ENCODE data around the gene MAPK14. TPM values are rescaled to one million over a fixed set of nuclear protein-coding genes. Genes with fewer than 3 reads are reported as not detected.

The MAPK14 gene
- total and polyA plus RNA-seq, 9 of the 15 experiments (the other 6 are each of a cell fraction or from before 2014, with no cell fraction given): 8.8 to 62.7 (median 35.5) TPM

GRCh38 chr6:36064770-36065396 is 37.3 kb downstream of the MAPK14 start (continued):
- no peak for TF ChIP-seq ATF2 (CRISPR knock-in tag; IDR thresholded peaks at IDR 0.05)
- TF ChIP-seq SMARCC2 (IDR thresholded peaks at IDR 0.05; ENCODE audit: low read depth): no peak

- H3K36me3 ChIP-seq (ENCODE audit: control insufficient read depth, insufficient read depth, low read length): peaks cover 12% of the 10 kb centered on the region; the same call in 1 of the 3 replicates
- intact Hi-C loops (cut with micrococcal nuclease): no loop called here
- H3K9ac ChIP-seq (ENCODE audit: insufficient read depth in 1 of 2, low read depth in 2 of 2, low read length in 2 of 2): no peak overlapping the region
- no peak overlapping the region for H3K4me3 ChIP-seq
- peaks cover 49% of the 10 kb centered on the region for H3K79me2 ChIP-seq (ENCODE audit: control insufficient read depth, insufficient read depth, low read length)
- POLR2A ChIA-PET: interaction anchor here (1.3 to 1.7 kb wide), 3 partner anchors 10 to 38 kb away, joined by 3 to 5 read pairs (median 5); partner anchors contain the start of gene MAPK14
- H3K27me3 ChIP-seq (ENCODE audit: control insufficient read depth in 2 of 2, insufficient read depth in 2 of 2, low read length in 2 of 2): no peaks in the 10 kb centered on the region
- peaks cover 22% of the 10 kb centered on the region for H4K20me1 ChIP-seq (replicated peaks; ENCODE audit: control insufficient read depth, insufficient read depth, low read length)
- CTCF ChIA-PET (ENCODE audit: low intra/inter-chr PET ratio): no interaction called here
- no TSS peak for BruUV-seq (replicated peaks)
- no peak for ATAC-seq
- H3K27ac ChIP-seq (ENCODE audit: extremely low read depth, low read depth, low read length): no peak overlapping the region
- no peaks in the 10 kb centered on the region for H3K9me3 ChIP-seq (replicated peaks; ENCODE audit: control insufficient read depth, insufficient read depth, low read depth, low read length)
- TF ChIP-seq SRSF1 (IDR thresholded peaks at IDR 0.05; ENCODE audit: low read depth, low read length) (no peak), BMI1 (IDR thresholded peaks at IDR 0.05; ENCODE audit: low read length) (no peak), AFF4 (CRISPR knock-in tag; IDR thresholded peaks at IDR 0.05) (no peak), PYGO2 (tag; IDR thresholded peaks at IDR 0.05) (no peak), TAL1 (IDR thresholded peaks at IDR 0.05) (no peak), NR2C1 (IDR thresholded peaks at IDR 0.05) (no peak), NR2C1 (tag; IDR thresholded peaks at IDR 0.05) (no peak), POU5F1 (IDR thresholded peaks at IDR 0.05; ENCODE audit: borderline replicate concordance, low read depth, low read length, partially characterized antibody) (no peak), TAF7 (tag; IDR thresholded peaks at IDR 0.05) (no peak), IRF1 (CRISPR knock-in tag; IDR thresholded peaks at IDR 0.05; ENCODE audit: borderline replicate concordance) (no peak), KHSRP (IDR thresholded peaks at IDR 0.05) (no peak), HEY1 (CRISPR knock-in tag; IDR thresholded peaks at IDR 0.05; ENCODE audit: borderline replicate concordance) (no peak), HDAC8 (tag; IDR thresholded peaks at IDR 0.05) (no peak), EWSR1 (IDR thresholded peaks at IDR 0.05; ENCODE audit: borderline replicate concordance, low read depth, partially characterized antibody) (no peak)
- peaks cover 9 to 16% of the 10 kb centered on the region in 2 experiments; a peak in 3 of 5 replicates for H3K4me1 ChIP-seq (replicated peaks in 1 of 2; ENCODE audit: control insufficient read depth in 2 of 2, insufficient read depth in 2 of 2, low read length in 2 of 2)
- H3K4me2 ChIP-seq (ENCODE audit: insufficient read depth, low read length): no peak overlapping the region
- in situ Hi-C loops (cut with MboI): no loop called here
- no peak for DNase-seq (ENCODE audit: extremely low read depth in 1 of 4, low spot score in 3 of 4)
- FAIRE-seq: no peak
- peaks cover 6% of the 10 kb centered on the region for H3K9me1 ChIP-seq (ENCODE audit: control insufficient read depth, insufficient read depth, low read length)
- H2AFZ ChIP-seq (ENCODE audit: low read depth, low read length): no peak overlapping the region
These were observed 38.3 kb downstream of the MAPK14 start for GRCh38 chr6:36065916-36066315.
